Activated CD4-positive, CD25-positive, alpha-beta regulatory T cell (primary cell): ENCODE results near the gene GCNT1.
"Not testable (repeated sequence)": the region's sequence is repeated elsewhere in the genome, so short reads cannot be mapped to it uniquely, and the experiment has no call there.

ENCODE experiments used
- DNase-seq, 4 experiments: peaks; one replicate each; lab custom pipeline; 2025; lab: John Stamatoyannopoulos, UW

Gene GCNT1

GRCh38 chr9:76443887-76444286 lies 15.1 kb upstream of the GCNT1 start:
- DNase-seq = no peak

DNA sequence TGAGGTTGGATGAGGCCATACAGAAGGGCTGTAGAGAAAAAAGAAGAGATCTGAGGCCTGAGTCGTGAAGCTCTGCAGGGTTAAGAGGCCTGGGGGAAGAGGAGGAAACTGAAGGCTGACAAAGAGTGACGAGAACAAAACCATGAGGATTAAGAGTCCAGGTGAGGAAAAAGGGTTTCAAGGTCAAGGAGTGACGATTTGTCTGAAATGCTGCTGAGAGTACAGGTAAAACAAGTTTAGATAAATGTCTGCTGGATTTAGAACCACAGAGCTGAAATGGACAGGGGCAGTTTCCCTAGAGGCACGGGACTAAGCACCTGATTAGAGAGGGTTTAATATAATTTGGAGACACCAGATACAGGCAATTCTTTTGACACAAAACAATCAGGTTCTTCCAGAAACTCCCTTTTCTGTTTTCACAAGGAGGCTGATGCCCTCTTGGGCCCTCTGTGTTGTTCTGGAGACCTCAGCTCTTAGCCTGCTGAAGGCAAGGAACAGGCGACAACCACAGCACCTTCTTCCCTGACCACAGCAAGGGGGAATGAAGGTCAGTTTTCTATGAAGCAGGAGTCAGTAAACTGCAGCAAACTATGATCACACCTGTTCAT lies 14.6 kb upstream of the GCNT1 start:
- DNase-seq = no peak

GRCh38 chr9:76445976-76446375 lies 13.0 kb upstream of the GCNT1 start:
- no peak for DNase-seq

GRCh38 chr9:76448501-76448900 lies 10.5 kb upstream of the GCNT1 start:
- DNase-seq = no peak

DNA sequence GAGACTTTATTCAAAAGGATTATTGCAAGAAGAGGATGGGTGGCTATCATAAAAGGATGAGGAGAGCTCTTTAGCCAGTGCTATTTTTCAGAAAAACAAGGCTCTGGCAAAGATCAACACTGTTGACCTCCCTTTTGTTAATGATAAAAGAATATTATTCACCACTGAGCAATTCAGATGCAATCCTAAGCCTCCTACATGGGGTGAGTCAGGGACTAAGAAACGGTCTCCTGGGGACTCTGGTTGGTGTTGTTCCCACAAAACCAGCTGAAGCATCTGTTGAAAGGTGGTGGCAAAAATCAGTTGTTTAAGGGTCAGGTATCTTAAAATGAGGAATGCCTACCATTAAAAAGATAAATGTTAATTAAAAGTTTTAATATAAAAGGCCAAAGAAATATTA lies 7.7 kb upstream of the GCNT1 start:
- DNase-seq = no peak

- no peak for DNase-seq
Observed at GRCh38 chr9:76452839-76453238, 6.1 kb upstream of the GCNT1 start.

- no peak for DNase-seq
Observed at GRCh38 chr9:76453785-76454184, 5.2 kb upstream of the GCNT1 start.

- DNase-seq = no peak
Observed at GRCh38 chr9:76454311-76454710, 4.7 kb upstream of the GCNT1 start.

DNA sequence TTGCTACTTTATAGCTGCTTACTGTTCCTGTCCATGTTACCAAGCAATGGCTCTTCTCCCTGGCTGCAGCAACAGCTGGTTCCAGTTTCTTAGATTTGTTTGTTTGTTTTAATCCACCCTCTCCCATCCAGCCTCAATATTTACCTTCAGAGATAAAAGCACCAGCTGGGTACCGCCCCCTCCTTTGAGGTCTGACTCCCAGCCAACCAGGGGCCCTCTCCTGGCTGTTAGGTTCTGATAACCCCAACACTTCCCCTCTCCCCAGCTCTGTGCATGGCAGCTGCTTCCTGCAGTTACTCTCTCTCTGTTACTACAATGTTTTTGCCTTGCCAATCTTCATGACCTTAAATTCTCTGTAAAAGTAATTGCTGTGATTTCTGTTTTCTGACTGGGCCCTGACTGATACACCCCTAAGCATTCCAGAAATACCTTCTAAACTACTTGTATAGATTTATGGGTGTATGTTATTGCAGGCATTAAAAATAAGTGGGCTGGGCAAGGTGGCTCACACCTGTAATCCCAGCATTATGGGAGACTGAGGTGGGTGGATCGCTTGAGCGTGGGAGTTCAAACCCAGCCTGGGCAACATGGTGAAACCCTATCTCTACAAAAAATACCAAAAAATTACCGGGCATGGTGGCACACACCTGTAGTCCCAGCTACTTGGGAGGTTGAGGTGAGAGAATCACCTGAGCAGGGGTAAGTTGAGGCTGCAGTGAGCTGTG lies 2.6 kb upstream of the GCNT1 start:
- peak in 1 of 4 experiments; percentile 5 for DNase-seq

DNA sequence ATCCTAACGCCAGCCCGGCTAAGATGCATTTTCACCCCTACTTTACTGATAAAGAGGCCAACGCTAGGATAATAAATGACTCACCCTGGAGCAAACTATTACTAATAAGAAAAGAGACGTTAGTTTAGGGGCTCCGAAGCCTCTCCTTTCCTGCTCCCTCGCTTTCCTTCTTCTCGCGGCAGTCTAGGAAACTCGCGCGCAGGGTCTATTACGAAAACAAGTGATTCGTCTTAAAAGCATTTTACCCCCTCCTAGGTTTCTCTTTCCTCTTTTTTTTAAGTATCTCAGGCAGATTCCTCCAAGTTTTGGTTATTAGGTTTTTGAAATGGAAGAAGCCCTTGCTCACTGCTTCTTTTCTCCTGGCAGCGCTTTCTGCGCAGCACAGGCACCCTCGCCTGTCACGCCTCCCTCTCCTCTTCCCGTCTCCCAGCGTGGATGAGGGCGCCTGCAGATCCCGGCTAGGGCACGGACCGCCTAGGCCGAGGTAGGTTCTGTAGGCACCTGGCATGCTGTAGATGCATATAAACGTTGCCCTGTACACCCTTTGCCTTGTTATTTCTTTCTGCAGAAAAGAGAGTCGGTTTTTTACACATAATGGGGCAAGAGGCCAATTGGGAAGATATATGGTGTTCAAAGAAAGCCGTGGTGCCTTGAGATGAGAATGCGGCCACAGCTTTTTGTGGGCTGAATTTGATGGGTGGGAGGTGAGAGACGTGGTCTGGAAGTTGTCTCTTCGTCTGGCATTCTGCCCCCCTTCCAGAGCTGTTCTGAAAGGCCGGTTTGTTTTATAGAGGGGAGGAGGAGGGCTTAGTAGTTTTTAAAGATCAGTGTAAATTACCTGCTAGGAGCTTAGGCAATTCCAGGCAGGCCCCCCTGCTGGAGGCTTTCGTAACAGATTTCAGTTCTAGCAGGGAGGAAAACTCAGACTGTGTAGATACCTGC lies 983 bp downstream of the GCNT1 start:
- no peak for DNase-seq

GRCh38 chr9:76462126-76462525 lies 3.1 kb downstream of the GCNT1 start:
- no peak for DNase-seq

GRCh38 chr9:76463211-76463610 lies 4.2 kb downstream of the GCNT1 start:
- DNase-seq = no peak

GRCh38 chr9:76464706-76465105 lies 5.7 kb downstream of the GCNT1 start:
- DNase-seq = no peak

GRCh38 chr9:76465442-76466298 lies 6.7 kb downstream of the GCNT1 start:
- DNase-seq = no peak

DNA sequence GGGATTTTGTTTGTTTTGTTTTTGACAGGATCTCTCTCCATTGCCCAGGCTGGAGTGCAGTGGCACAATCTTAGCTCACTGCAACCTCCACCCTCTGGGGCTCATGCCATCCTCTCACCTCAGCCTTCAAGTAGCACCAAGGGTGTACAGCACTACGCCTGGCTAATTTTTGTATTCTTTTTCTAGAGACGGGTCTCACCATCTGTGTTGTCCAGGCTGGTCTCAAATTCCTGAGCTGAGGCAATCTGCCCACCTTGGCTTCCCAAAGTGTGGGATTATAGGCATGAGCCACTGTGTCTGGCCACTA lies 7.3 kb downstream of the GCNT1 start:
- no peak for DNase-seq

DNA sequence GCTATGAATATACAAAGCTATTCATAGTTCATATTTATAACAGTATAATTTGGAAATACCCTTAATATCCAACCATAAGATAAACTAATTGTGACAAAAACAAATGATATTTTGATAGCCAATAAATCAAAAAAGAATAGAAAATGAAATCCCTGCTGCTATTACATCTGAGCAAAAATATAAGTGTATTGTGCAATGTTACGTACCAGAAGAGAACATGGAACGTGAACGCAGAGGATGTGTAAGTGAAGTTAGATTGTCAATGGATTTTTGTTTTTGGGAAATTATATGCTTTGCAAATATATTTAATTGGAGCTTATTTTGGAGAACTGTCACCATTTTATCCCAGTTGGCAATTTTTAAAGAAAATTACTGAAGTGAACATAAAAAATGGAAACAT lies 15.4 kb downstream of the GCNT1 start:
- no peak for DNase-seq

- DNase-seq = no peak
Observed at GRCh38 chr9:76475686-76476085, 16.7 kb downstream of the GCNT1 start.

DNA sequence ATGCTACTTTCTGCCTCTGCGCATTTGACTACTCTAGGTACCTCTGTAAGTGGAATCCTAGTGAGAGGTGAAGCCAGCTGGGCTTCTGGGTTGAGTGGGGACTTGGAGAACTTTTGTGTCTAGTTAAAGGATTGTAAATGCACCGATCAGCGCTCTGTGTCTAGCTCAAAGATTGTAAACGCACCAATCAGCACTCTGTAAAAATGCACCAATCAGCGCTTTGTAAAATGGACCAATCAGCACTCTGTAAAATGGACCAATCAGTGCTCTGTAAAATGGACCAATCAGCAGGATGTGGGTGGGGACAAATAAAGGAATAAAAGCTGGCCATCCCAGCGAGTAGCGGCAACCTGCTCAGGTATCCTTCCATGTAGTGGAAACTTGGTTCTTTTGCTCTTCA lies 18.8 kb downstream of the GCNT1 start:
- not testable (repeated sequence) for DNase-seq

DNA sequence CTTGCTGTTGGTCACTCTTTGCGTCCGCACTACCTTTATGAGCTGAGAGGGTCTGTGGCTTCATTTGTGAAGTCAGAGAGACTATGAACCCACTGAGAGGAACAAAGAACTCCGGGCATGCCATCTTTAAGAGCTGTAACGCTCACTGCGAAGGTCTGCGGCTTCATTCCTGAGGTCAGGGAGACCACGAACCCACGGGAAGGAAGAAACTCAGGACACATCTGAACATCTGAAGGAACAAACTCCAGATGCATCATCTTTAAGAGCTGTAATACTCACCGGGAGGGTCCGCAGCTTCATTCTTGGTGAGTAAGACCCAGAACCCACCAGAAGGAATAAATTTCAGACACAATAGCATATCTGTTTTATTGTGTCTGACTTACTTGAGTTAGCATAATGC lies 19.2 kb downstream of the GCNT1 start:
- no peak for DNase-seq

DNA sequence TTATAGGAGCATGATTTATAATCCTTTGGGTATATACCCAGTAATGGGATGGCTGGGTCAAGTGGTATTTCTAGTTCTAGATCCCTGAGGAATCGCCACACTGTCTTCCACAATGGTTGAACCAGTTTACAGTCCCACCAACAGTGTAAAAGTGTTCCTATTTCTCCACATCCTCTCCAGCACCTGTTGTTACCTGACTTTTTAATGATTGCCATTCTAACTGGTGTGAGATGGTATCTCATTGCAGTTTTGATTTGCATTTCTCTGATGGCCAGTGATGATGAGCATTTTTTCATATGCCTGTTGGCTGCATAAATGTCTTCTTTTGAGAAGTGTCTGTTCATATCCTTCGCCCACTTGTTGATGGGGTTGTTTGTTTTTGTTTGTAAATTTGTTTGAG lies 20.4 kb downstream of the GCNT1 start:
- not testable (repeated sequence) for DNase-seq

DNA sequence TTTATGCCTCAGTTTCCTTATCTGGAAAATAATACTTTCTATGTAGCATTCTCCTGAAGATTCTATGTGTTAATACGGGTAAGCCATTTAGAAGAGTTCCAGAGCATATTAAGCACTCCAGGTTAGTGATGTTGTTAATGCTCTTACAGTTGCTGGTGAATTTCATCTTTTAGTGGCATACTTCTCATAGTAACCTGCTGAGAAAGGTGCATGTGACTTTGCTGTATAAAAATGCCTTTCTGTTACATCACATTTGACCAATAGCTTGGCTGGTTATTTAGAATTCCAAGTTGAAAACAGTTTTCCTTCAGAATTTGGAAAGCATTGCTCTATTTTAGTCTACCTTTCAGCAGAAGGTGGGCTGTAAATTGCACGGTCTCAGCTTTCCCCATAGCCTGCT lies 27.2 kb downstream of the GCNT1 start:
- DNase-seq = no peak
